Left colon (tissue), 2 donors: ENCODE results near the gene DRAP1. TPM values are rescaled to one million over a fixed set of nuclear protein-coding genes. Genes with fewer than 3 reads are reported as not detected.

ENCODE experiments used
- total RNA-seq, 2 donors: library from RNA; stranded (reverse); fragmentation: NEBNext Ultra II Directional; extraction: Animal tissue kit (Norgen Biotek cat#: 25700); gene quantifications; one replicate each; pipeline ENCODE4 v1.2.1, GENCODE V29; 2021
- donor health status: DM: no; HTN: no; CAD: no.
- donor health status: DM: yes; HTN: yes; CAD: no.

The DRAP1 gene
- total RNA-seq, 2 donors from 2014 or later: 47.3 to 53.4 TPM

Other genes with a start within 250 kb of the DRAP1 start
- 10 to 100 TPM; 70.8 to 72.3 TPM for gene KAT5, start 207.2 kb upstream of the DRAP1 start, total RNA-seq
- gene RNASEH2C, start 198.6 kb upstream of the DRAP1 start, total RNA-seq: 10 to 100 TPM; 23.7 to 31.2 TPM
- 10 to 100 TPM; 21.7 to 22.4 TPM for gene AP5B1, start 138.4 kb upstream of the DRAP1 start, total RNA-seq
- gene OVOL1, start 132.4 kb upstream of the DRAP1 start, total RNA-seq: 10 to 100 TPM; 29.5 to 35.9 TPM
- 1 to 10 TPM; 1.6 to 3.8 TPM for gene SNX32, start 85.5 kb upstream of the DRAP1 start, total RNA-seq
- gene CFL1, start 61.2 kb upstream of the DRAP1 start, total RNA-seq: 1,000 to 10,000 TPM; 1,740 to 2,016 TPM
- gene MUS81, start 59.0 kb upstream of the DRAP1 start, total RNA-seq: 10 to 100 TPM; 55.7 to 63.4 TPM
- gene EFEMP2, start 46.6 kb upstream of the DRAP1 start, total RNA-seq: 10 to 100 TPM in 1 of 2 donors, 1 to 10 TPM in 1; 4.5 to 21.4 TPM
- gene CTSW, start 39.6 kb upstream of the DRAP1 start, total RNA-seq: 1 to 10 TPM; 1.5 to 2.4 TPM
- 10 to 100 TPM; 47.7 to 49.6 TPM for gene FIBP, start 31.0 kb upstream of the DRAP1 start, total RNA-seq
- gene CCDC85B, start 28.8 kb upstream of the DRAP1 start, total RNA-seq: 1 to 10 TPM; 7.1 to 8.6 TPM
- gene FOSL1, start 19.0 kb upstream of the DRAP1 start, total RNA-seq: 1 to 10 TPM; 1.1 to 1.8 TPM
- 10 to 100 TPM; 18.6 to 29.3 TPM for gene C11orf68, start 364 bp upstream of the DRAP1 start, total RNA-seq
- not detected for gene TSGA10IP, start 26.1 kb downstream of the DRAP1 start, total RNA-seq
- gene SART1, start 42.3 kb downstream of the DRAP1 start, total RNA-seq: 10 to 100 TPM; 41.1 to 46.4 TPM
- 10 to 100 TPM; 21.6 to 31.3 TPM for gene EIF1AD, start 82.7 kb downstream of the DRAP1 start, total RNA-seq
- 100 to 1,000 TPM; 103 to 111 TPM for gene BANF1, start 83.1 kb downstream of the DRAP1 start, total RNA-seq
- not detected for gene CST6, start 92.6 kb downstream of the DRAP1 start, total RNA-seq
- under 1 TPM in 1 of 2 donors, not detected in 1; 0.39 TPM for gene CATSPER1, start 107.1 kb downstream of the DRAP1 start, total RNA-seq
- not detected for gene GAL3ST3, start 129.7 kb downstream of the DRAP1 start, total RNA-seq
- 100 to 1,000 TPM; 123 to 131 TPM for gene SF3B2, start 132.9 kb downstream of the DRAP1 start, total RNA-seq
- gene PACS1, start 150.8 kb downstream of the DRAP1 start, total RNA-seq: 10 to 100 TPM; 17.1 to 19.2 TPM